ES-I3 (cell line): ENCODE data around the gene F7.

ENCODE experiments used
- H3K36me3 ChIP-seq: 2 replicates; pipeline ENCODE4 v1.6.1; 2013; ENCODE audit warnings: mild to moderate bottlenecking, low read length, control low read depth, moderate library complexity; ENCODE audit not compliant: insufficient read depth
- H3K4me1 ChIP-seq: 2 replicates; pipeline ENCODE4 v1.6.1; 2013; ENCODE audit warnings: mild to moderate bottlenecking, control low read depth, low read length; ENCODE audit not compliant: insufficient read depth
- H3K9ac ChIP-seq: 2 replicates; pipeline ENCODE4 v1.6.1; 2013; ENCODE audit warnings: low read depth, mild to moderate bottlenecking, low read length, moderate library complexity
- H3K9me3 ChIP-seq: 2 replicates; pipeline ENCODE4 v1.6.1; 2013; ENCODE audit warnings: mild to moderate bottlenecking, low read length, moderate library complexity; ENCODE audit not compliant: control insufficient read depth, insufficient read depth

Gene F7

GRCh38 chr13:113168211-113168610 lies 62.6 kb downstream of the F7 start:
- H3K9me3 ChIP-seq = no peaks in the 10 kb centered on the region
- no peaks in the 10 kb centered on the region; the same call in 1 of the 2 replicates for H3K4me1 ChIP-seq
- peaks cover 6% of the 10 kb centered on the region; the same call in 1 of the 2 replicates for H3K36me3 ChIP-seq

GRCh38 chr13:113169277-113170272 lies 64.0 kb downstream of the F7 start:
- H3K9ac ChIP-seq = no peak overlapping the region
- H3K36me3 ChIP-seq = peaks cover 8% of the 10 kb centered on the region; the same call in 1 of the 2 replicates
- H3K9me3 ChIP-seq = no peaks in the 10 kb centered on the region
- no peaks in the 10 kb centered on the region for H3K4me1 ChIP-seq

More at GRCh38 chr13:113168211-113168610, 62.6 kb downstream of the F7 start:
- no peak overlapping the region for H3K9ac ChIP-seq
